Nephron progenitor cell (in vitro differentiated cells): ENCODE results near the gene CDH15.
A peak's percentile ranks its signal among the peaks of the same experiment; 100 is the strongest.

ENCODE experiments used
- DNase-seq: peaks from one replicate; pipeline ENCODE4 v3.0.0; 2021
- H3K27ac Mint-ChIP-seq: 2 replicates; pipeline ENCODE4 v1.8.0; 2021; ENCODE audit warnings: mild to moderate bottlenecking, moderate library complexity, mixed read lengths
- H3K27me3 Mint-ChIP-seq: 2 replicates; pipeline ENCODE4 v1.8.0; 2021; ENCODE audit warnings: mild to moderate bottlenecking, low read depth, mixed read lengths; ENCODE audit not compliant: poor library complexity
- H3K36me3 Mint-ChIP-seq: 2 replicates; pipeline ENCODE4 v1.8.0; 2021; ENCODE audit warnings: low read depth, mixed read lengths
- H3K4me1 Mint-ChIP-seq: 2 replicates; pipeline ENCODE4 v1.8.0; 2021; ENCODE audit warnings: mixed read lengths
- H3K4me3 Mint-ChIP-seq: 2 replicates; pipeline ENCODE4 v1.8.0; 2021; ENCODE audit warnings: mild to moderate bottlenecking, moderate library complexity, mixed read lengths
- H3K9me3 Mint-ChIP-seq: 2 replicates; pipeline ENCODE4 v1.8.0; 2021; ENCODE audit warnings: mild to moderate bottlenecking, moderate library complexity, mixed read lengths
- CTCF ChIP-seq: fragments of 200-600 bp; sonication (generic); IDR thresholded peaks from 2 replicates; pipeline ENCODE4 v1.5.0; 2021; ENCODE audit warnings: antibody characterized with exemption

The CDH15 gene

GRCh38 chr16:89222931-89223330 lies 51.4 kb downstream of the CDH15 start:
- no peaks in the 10 kb centered on the region for H3K27me3 Mint-ChIP-seq
- peaks cover 63% of the 10 kb centered on the region for H3K36me3 Mint-ChIP-seq
- H3K9me3 Mint-ChIP-seq, result peaks cover 29% of the 10 kb centered on the region
- TF ChIP-seq CTCF, result no peak
- peak overlapping the region; percentile 78 for H3K27ac Mint-ChIP-seq
- H3K4me1 Mint-ChIP-seq, result peaks cover 11% of the 10 kb centered on the region
- no peak for DNase-seq
- H3K4me3 Mint-ChIP-seq, result no peak overlapping the region

- no peak overlapping the region for H3K4me3 Mint-ChIP-seq
- DNase-seq, result no peak
- peak overlapping the region; percentile 82 for H3K27ac Mint-ChIP-seq
- no peaks in the 10 kb centered on the region for H3K27me3 Mint-ChIP-seq
- peaks cover 44% of the 10 kb centered on the region for H3K9me3 Mint-ChIP-seq
- peaks cover 80% of the 10 kb centered on the region for H3K36me3 Mint-ChIP-seq
- TF ChIP-seq CTCF, result no peak
- no peaks in the 10 kb centered on the region for H3K4me1 Mint-ChIP-seq
Measured at GRCh38 chr16:89224665-89225064, 53.1 kb downstream of the CDH15 start.

GRCh38 chr16:89230255-89230654 lies 58.7 kb downstream of the CDH15 start:
- no peak for DNase-seq
- Mint-ChIP-seq H3K4me3 (no peak overlapping the region), H3K36me3 (peaks cover 95% of the 10 kb centered on the region), H3K4me1 (no peaks in the 10 kb centered on the region), H3K9me3 (peaks cover 66% of the 10 kb centered on the region), H3K27ac (no peak overlapping the region), H3K27me3 (peaks cover 4% of the 10 kb centered on the region)
- TF ChIP-seq CTCF, result no peak

GRCh38 chr16:89232107-89232506 lies 60.6 kb downstream of the CDH15 start:
- TF ChIP-seq CTCF, result no peak
- peaks cover 55% of the 10 kb centered on the region for H3K9me3 Mint-ChIP-seq
- no peak overlapping the region for H3K4me3 Mint-ChIP-seq
- peaks cover 89% of the 10 kb centered on the region for H3K36me3 Mint-ChIP-seq
- H3K4me1 Mint-ChIP-seq, result no peaks in the 10 kb centered on the region
- H3K27me3 Mint-ChIP-seq, result peaks cover 4% of the 10 kb centered on the region
- no peak for DNase-seq
- no peak overlapping the region for H3K27ac Mint-ChIP-seq

GRCh38 chr16:89233678-89234490 lies 62.3 kb downstream of the CDH15 start:
- H3K4me3 Mint-ChIP-seq, result no peak overlapping the region
- H3K27me3 Mint-ChIP-seq, result peaks cover 4% of the 10 kb centered on the region
- TF ChIP-seq CTCF, result no peak

GRCh38 chr16:89237733-89238132 lies 66.2 kb downstream of the CDH15 start:
- Mint-ChIP-seq H3K4me1 (peaks cover 9% of the 10 kb centered on the region), H3K27me3 (peaks cover 9% of the 10 kb centered on the region), H3K27ac (no peak overlapping the region), H3K4me3 (no peak overlapping the region), H3K9me3 (peaks cover 21% of the 10 kb centered on the region), H3K36me3 (peaks cover 42% of the 10 kb centered on the region)
- DNase-seq, result no peak
- no peak for TF ChIP-seq CTCF

More at GRCh38 chr16:89233678-89234490, 62.3 kb downstream of the CDH15 start:
- Mint-ChIP-seq H3K36me3 (peaks cover 75% of the 10 kb centered on the region), H3K9me3 (peaks cover 37% of the 10 kb centered on the region), H3K27ac (no peak overlapping the region), H3K4me1 (no peaks in the 10 kb centered on the region)
- DNase-seq, result no peak
